Measurements from ENCODE around the gene SESN3. TPM values are rescaled to one million over a fixed set of nuclear protein-coding genes. Genes with fewer than 3 reads are reported as not detected.

SESN3 gene
- total RNA-seq, 4 donors from 2014 or later = 15.4 to 54.6 (median 32.0) TPM

GRCh38 chr11:95228081-95228749, 2.8 kb downstream of the SESN3 start:
- no peak for TF ChIP-seq CTCF (IDR thresholded peaks at IDR 0.05; ENCODE audit: low read depth)

GRCh38 chr11:95222817-95223216, 8.2 kb downstream of the SESN3 start:
- no peak for TF ChIP-seq CTCF (IDR thresholded peaks at IDR 0.05; ENCODE audit: low read depth)

- TF ChIP-seq CTCF (IDR thresholded peaks at IDR 0.05; ENCODE audit: low read depth) = no peak
Measured at GRCh38 chr11:95219599-95219998, 11.4 kb downstream of the SESN3 start.

GRCh38 chr11:95218149-95218548, 12.9 kb downstream of the SESN3 start:
- no peak for TF ChIP-seq CTCF (IDR thresholded peaks at IDR 0.05; ENCODE audit: low read depth)

GRCh38 chr11:95212609-95213008, 18.4 kb downstream of the SESN3 start:
- no peak for TF ChIP-seq CTCF (IDR thresholded peaks at IDR 0.05; ENCODE audit: low read depth)

- no peak for TF ChIP-seq CTCF (IDR thresholded peaks at IDR 0.05; ENCODE audit: low read depth)
Measured at GRCh38 chr11:95200781-95201457, 30.1 kb downstream of the SESN3 start.

GRCh38 chr11:95195831-95196230, 35.2 kb downstream of the SESN3 start:
- TF ChIP-seq CTCF (IDR thresholded peaks at IDR 0.05; ENCODE audit: low read depth) = no peak

Measured in subcutaneous adipose tissue (tissue), 4 donors.